GM18508 (cell line): ENCODE data around the gene XRCC2.

Experiments used
- ATAC-seq: cut with Tn5 transposase; IDR thresholded peaks from one replicate; pipeline ENCODE4 v1.9.1; 2021; ENCODE audit warnings: moderate number of reproducible peaks; ENCODE audit not compliant: insufficient read depth, unreplicated experiment

XRCC2 gene

DNA sequence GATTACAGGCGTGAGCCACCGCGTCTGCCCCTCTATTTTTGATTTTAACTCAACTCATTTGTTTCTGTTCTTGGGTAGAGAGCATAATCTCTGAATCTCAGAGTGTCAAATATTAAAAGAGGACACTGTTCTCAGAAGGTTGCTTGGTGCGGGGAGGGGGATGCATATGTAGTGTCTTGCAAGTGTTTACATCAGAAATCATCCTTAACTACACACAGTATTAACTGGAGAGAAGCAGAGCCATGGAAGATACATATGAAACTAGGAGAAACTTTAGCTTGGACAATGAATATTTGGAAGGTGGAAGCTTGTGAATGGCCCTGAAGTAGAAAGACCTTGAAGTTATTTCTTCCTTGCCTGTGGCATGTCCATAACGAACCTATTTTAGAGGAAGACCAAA, 57.5 kb downstream of the XRCC2 start:
- no peak for ATAC-seq

DNA sequence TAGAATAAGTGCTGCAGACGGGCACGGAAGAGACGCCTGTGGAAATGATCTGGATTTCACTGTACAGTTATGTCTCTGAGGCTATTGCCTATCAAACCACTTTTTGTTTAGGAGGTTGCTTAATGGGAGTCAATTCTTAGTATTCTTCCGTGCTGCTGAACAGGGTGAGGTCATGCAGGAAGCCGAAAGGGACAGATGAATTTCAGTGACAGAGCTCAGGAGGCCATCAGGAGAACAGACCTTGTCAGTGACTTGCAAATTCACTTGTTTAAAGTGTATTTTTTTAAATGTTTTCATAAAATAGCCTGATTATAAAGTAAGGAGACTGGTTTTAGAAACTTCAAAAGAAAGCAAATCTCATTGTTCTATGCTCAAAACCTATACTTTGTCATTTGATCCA, 58.9 kb downstream of the XRCC2 start:
- ATAC-seq: no peak

DNA sequence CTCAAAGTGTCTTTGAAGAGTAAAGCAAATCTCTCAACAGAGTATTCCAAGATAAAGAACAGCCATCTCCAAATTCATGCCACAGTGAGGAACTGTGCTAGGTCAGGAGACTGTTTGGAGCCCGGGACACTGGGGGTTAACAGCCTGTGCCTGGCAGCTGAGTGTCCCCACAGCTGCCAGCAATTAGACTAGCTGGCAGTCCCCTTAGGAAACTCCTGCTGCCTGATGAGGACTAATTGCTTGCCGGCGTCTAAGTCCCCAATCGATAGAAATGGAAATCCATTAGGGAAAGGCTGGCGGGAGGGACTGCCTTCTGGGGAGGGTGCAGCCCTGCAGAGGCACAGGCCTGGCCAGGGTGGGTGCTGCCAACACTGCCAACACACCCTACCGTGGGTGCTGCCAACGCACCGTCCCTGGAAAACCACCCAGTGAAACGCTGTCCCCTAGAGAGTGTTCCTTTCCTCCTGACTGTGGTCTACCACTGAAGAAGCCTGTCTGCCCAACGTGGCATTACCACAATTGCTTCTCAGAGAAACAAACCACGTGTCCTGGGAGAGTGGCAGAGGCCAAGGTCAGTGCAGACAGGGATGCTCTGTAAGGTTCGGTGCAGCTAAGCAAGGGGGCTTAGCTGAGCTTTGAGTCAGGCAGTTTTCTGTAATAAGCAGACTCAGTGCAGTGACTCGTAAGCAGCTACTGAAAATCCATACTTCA, 60.8 kb downstream of the XRCC2 start:
- ATAC-seq: no peak

DNA sequence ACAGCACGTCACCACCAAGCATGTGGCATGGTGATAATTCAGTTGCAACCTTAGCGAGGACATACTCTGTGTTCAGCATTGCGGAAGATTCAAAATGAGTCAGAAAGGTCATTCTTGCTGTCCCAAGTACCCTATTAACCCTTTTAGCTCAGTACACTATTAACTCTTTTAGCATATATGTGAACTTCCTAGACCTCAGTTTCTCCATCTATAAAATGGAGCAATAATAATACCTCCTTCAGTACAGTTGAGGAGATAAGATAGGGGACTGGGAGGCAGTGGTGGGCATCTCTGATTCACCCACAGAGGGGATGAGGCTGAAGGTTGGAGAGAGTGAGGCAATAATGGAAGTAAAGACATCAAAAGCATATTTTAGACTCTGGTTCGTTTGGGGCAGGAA, 67.3 kb downstream of the XRCC2 start:
- no peak for ATAC-seq

DNA sequence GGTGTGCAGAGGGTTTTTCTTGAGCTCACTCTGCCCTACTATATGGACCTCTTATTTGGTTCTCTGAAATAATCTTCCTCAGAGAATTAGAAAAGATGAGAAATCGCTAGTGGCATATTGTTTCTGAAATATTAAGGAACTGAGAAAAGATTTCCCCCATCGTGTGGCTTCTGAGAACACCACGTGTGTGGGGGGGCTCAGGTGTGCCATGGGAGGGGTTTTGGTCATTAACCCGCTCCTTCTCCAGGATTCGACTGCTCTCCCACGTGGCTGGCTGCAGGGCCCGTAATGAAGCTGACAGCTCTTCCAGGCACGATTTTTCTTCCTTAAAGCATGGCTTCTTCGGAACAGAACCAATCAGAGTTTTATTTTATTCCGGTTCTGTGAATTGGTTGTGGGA, 67.7 kb downstream of the XRCC2 start:
- no peak for ATAC-seq

DNA sequence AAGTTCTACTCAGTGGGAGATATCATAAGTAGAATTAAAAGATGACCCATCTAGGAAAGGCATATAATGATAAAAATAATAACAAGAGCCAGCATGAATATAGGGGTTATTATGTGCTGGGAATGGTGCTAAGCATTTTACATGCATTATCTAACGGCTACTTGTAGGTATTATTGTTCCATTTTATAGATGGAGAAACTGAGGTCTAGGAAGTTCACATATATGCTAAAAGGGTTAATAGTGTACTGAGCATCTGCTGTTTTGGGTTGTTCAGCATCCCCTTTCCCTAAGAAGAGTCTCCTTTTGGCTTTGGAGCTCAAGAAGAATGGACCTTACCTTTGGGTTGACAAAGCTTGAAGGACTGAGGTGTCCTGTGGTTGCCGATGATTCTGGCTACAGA, 68.9 kb downstream of the XRCC2 start:
- ATAC-seq: no peak

DNA sequence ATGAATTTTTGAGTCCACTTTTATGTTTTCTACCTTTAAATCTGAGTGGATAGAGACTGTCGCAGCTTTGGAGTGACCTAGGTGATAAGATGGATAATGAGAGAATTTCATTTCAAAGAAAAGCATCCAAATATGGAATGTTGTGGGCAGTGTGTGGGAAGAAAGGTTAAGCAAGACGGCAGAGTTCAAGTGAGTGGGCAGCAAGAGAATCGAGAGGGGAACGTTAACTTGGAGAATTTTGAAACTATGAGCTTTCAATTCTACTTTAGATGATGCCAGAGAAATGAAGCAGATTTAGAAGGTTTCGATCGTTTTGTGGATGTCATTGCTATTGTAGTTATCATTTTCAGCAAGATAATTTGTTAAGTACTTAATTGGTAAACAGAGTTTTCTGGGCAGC, 73.0 kb downstream of the XRCC2 start:
- ATAC-seq: no peak

DNA sequence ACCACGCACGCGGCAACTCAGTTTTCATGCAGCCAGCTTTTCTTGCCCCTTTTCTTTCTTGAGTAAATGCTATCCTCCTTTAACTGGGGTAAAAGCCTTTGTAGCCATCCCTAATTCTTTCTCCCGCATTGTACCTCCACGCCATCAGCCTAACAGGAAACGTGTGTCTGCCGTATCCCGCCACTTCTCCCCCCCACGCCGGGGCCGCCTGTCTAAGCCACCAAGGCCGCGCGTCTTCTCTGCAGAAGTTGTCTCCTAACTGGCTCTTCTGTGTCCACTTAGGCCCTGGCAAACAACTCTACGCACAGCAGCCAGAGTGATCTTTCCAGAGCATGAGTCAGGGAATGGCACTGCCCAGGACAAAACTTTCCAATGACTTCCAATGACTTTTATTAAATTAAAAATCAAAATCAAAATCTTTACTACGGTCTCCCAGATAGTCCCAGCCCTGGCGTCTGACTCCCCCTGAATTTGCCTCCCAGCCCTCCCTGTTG, 74.6 kb downstream of the XRCC2 start:
- ATAC-seq: no peak

DNA sequence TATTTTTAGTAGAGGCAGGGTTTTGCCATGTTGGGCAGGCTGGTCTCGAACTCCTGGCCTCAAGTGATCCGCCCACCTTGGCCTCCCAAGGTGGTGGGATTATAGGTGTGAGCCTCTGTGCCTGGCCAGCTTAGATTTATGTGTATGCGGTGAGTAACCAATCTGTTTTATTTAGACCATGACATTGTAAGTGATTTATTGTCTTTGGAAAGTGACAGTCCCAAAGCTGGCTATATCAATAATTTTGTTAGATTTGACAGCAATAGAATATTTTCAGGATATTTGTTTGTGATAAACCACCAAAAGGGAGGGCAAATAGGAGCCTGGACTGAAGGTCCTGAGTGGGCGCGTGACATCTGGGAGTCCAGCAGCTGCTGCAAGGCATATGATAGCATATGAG, 75.7 kb downstream of the XRCC2 start:
- ATAC-seq: no peak

DNA sequence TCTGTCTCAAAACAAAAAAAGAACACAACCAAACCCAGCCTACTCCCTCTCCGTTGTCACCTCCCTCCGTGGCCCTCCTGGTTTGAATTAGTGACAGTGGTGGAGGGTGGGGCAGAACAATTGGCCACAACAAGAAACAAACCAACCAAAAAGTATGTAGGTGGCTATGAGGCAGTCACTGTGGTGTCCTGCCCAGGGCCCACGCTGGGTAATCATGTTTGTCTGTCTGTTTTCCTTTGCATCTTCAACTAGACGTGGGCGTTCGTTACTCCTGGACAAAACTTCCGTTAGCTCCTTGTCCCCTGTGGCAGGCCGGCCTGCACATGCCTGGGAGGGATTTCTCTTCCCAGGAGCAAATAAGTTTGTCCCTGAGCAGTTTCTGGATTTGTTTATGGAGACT, 78.4 kb downstream of the XRCC2 start:
- no peak for ATAC-seq

DNA sequence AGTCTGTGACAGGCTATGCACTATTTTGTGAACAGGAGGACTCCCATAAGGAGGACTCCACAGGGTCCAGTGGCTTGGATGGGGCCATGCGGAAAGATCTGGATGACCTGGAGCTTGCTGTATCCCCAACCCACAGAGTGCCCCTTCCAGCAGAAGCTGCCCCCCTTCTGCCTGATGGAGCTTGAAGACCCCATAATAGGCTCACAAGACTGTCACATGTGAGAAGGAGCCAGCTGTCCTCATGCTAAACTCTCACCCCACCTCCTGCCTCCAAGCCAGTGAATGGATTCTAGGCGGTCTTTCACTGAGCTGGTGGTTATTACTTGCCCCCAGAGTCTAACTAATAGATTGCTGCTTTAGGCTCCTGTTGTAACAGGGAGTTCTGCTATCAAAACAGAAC, 79.1 kb downstream of the XRCC2 start:
- ATAC-seq: no peak
